GM19035 (cell line): ENCODE data around the gene GNB1.
"Not testable (repeated sequence)": the region's sequence is repeated elsewhere in the genome, so short reads cannot be mapped to it uniquely, and the experiment has no call there.

Experiments
- ATAC-seq: cut with Tn5 transposase; IDR thresholded peaks from one replicate; pipeline ENCODE4 v1.9.1; 2021; ENCODE audit not compliant: unreplicated experiment

GNB1 gene

DNA sequence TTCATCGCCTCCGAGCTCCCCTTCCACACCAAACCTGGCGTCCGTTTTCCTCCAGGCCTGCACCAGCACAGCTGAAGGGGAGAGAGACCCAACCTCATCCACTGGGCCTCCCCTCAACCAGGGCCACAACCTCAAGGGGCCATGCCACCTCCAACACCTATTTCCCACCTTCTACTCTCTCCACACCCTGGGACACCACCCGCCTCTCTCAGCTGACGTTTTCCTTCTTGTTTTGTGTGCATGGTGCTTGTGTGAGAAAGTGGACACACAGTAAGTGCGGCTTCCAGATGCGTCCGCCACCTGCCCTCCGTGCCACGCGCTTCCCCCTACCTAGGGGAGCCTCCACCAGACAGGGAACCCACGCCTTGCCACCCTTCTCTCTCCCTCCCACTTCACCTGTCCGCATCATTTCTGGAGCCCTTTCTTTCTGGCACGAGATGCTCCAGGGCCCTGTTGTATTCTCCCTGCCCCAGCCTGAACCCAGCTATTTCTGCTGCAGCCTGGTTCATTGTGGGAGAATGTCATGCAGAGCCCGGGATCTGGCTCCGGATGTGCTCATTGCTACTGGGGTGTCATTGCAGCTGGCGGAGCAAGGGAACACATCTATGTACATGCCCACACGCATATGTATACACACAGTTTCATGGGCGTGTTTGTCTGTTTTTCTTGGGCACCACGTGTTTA, 1.3 kb upstream of the GNB1 start:
- ATAC-seq = no peak

DNA sequence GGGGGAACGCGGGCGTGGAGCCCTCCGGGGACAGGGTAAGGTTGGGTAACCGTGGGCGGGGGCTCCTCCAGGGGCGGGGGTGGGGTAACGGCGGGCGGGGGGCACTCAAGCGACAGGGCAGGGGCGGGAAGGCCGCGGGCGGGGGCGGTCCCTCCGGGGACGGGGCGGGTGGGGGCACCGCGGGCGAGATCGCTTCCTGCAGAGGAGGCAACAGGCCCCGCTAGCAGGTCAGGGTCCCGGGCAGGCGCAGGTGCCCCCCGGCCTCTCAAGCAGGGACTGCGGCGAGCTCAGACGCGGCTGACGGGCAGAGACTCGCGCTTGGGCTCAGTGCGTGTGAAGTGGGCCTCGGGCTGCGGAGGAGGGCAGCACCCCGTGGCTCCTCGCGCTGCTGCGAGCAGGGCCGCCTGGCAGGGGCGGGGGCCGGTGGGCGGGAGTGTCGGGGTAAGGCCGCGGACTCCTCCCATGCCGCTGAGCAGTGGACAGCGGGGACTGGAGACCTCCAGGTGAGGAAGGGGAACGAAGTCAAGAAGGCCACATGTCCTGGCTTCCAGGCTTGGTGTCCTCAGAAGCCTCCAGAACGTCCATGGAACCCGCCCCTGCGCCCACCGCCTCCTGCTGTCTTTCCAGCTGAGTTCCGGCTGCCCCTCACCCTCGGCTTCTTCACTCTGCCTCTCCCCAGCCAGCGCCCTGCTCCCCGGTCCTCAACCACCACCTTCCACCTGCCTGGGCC, 627 bp upstream of the GNB1 start:
- ATAC-seq = peak; percentile 18

DNA sequence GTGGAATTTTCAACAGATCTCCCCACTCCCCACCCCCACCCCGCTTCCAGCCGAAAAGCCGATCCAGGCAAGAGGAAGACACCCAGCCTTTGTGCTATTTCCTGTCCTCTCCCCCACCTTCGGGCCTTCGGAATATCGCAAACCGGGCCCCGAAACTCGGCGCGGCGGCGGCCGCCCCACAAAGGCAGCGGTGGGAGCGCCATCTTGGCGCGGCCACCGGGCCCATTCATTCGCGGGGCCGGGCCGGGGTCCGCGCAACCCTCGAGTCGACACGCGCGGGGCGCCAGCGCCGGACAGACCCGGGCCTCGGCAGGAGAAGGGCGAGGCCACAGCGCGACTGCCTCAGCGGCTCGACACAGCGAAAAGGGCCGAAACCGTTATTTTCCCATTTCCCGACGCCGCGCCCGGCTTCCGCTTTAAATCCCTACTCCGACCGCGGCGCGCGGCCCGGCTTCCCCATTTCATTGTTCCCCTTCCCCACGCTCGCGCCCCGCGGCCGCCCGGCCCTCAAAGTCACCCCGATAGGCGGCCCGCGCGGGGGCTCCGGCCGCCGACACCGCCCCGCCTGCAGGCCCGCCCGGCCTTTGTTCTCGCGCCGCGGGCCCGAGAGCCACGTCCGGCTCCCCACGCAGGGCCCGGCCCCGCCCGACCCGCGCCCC, 911 bp downstream of the GNB1 start:
- ATAC-seq = peak; percentile 45

DNA sequence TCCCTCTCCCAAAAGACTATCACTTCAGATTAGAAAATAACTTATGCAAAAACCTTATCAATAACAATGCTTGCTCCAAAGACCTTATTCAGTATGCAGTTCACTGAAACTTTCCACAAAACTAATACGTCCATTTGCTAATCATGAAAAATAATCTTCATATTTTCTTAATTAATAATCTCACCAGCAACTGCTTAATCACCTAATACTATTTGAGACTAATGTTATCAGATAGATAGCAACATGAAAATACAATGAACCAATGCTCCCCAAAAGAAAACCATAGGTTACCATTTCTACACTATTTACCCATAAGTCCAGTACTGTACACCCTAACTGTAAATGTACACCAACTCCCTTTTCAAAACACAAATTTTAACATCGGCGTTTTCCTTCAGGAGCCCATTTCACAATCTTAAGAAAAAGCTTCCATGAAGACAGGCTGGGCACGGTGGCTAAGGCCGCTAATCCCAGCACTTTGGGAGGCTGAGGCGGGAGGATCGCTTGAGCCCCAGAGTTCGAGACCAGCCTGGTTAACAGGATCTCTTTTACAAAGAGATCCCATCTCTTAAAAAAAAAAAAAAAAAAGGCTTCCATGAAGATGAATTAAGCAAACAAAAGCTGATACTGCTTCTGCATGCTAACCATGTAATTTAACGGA, 1.7 kb downstream of the GNB1 start:
- no peak for ATAC-seq

DNA sequence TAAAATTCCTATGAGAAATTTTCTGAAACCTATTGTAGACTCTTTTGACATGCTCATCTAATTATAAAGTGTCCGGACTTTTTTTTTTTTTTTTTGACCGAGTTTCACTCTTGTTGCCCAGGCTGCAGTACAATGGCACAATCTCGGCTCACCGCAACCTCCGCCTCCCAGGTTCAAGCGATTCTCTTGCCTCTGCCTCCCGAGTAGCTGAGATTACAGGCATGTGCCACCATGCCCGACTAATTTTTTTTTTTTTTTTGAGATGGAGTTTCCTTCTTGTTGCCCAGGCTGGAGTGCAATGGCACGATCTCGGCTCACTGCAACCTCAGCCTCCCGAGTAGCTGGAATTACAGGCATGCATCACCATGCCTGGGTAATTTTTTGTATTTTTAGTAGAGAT, 7.0 kb downstream of the GNB1 start:
- ATAC-seq = not testable (repeated sequence)

DNA sequence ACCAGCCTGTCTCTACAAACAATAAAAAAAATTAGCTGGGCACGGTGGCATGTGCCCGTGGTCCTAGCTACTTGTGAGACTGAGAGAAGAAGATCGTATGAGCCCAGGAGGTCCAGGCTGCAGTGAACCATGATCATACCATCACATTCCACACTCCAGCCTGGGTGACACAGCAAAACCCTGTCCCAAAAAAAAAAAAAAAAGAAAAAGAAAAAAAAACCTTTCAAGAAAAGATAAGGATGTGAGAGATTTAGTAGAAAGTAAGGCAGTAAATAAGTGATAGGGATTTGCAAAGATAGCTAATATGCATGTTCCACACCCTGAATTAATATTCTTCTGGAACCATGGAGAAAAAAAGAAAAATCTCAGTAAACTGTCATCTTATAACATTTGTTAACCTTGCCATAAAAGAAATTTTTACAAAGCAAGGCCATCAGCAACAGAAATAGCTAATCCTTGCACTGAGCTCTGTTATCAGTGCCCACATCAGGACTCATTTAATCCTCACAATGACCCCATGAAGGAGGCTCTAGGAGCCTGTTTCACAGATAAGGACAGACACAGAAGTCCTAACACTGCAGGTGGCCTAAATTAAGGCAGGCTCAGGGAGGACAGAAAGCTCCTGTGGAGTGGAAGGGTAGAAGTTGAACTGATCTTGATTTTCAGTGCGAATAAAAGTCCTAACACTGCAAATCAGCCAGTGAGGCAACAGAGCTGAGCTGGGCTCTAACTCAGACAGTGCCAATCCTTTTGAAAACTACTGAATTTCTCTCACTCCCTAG, 7.6 kb downstream of the GNB1 start:
- no peak for ATAC-seq

DNA sequence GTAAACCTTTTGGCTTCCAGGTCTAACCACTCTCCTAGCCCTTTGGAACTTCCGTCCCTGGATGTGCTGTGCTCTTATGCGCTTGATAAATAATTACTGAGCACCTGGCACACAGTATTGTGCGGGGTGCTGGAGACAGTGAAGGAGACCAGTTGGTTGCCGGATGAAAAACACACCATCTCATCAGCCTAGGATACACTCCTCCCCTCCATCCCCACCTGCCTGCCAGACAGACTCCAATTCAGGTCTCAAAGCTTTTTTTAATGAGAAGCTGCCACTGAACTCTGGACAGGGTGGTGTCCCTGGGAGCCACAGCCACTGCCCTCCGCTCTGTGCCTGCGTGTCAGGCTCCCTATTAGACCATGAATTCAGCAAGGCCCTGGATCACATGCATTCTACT, 9.2 kb downstream of the GNB1 start:
- ATAC-seq = no peak

DNA sequence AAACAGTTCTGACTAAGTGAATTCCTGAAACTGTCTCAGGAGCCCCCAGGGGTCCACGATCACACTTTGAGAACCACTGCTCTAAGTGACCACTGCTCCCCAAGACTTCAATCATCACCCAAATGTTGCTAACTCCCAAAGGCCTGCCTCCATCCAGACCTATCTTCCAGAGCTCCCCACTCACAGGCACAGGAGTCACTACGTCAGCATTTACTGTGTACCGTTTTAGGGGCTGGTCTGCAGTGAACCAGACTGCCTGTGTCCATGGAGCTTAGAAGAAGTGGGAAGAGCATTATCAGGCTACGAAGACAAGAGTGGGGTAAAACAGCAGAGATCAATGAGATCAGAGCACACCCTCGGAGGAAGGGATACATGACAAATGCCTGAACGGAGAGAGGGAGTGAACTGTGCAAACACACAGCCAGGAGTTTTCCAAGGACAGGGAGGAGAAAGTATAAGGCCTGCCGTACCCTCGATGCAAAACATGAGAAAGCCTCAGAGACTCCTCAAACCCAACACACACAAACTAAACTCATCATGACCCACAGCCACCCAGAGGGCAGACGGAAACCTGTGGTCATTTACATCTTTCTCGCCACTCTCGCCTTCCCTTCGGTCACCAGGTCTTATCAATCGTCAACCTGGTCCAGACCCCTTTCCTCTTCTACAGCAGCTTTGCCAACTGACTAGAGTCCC, 10.1 kb downstream of the GNB1 start:
- ATAC-seq = no peak

DNA sequence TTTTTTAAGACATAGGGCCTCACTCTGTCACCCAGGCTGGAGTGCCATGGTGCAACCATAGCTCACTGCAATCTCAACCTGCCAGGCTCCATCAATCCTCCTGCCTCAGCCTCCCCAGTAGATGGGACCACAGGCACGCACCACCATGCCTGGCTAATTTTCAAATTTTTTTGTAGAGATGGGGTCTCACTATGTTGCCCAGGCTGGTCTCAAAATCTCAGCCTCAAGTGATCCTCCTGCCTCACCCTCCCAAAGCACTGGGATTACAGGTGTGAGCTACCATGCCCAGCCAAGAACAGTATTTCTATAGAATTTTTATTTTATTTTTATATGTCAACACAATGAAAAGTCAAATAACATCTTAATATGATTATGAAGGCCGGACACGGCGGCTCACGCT, 10.9 kb downstream of the GNB1 start:
- no peak for ATAC-seq

DNA sequence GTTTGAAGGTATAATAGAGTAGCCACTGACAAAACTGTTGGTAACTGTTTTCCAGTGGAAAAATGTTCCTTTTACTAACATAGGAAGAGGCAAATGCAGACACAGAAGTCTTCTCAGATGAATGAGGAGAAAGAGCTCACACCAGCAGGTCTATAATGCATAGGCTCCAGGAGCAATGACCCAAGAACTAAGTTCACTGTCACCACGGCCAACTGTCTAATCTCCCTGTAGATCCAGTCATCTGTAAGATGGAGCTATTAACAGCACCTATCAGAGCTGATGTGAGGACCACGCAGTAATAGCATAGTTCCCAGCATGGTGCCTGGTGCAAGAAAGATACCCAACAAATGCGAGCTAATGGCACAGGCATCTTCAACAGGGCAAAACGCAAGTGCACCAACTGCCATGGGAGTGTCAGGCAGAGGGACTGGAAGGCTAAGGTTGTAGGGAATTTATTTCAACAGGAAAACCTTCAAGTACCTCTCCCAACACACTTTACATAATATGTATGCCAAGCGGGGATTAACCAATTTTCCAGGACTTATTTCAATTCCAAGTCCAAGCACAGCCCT, 12.9 kb downstream of the GNB1 start:
- no peak for ATAC-seq

DNA sequence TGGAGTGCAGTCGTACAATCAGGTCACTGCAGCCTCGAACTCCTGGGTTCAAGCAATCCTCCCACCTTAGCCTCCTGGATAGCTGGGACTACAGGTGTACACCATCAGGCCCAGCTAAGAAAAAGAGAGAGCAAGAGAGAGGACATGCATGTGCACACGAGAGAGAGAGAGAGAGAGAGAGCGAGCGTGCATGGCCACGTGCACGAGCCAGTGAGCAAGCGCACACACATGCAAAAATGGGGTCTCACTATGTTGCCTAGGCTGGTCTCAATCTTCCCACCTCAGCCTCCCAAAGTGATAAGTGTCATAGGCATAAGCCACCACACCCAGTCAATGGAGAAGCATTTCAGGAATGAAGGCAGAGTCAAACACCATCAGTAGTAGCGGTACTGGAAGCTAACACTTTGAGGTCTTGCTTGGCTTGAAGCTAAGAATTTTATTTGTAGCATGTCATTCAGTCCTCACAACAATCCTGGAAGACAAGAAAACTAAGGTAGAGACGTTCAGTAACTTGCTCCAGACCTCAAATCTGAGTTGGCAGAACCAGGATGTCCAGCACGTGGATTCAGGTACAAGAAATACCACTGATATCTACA, 14.5 kb downstream of the GNB1 start:
- no peak for ATAC-seq

DNA sequence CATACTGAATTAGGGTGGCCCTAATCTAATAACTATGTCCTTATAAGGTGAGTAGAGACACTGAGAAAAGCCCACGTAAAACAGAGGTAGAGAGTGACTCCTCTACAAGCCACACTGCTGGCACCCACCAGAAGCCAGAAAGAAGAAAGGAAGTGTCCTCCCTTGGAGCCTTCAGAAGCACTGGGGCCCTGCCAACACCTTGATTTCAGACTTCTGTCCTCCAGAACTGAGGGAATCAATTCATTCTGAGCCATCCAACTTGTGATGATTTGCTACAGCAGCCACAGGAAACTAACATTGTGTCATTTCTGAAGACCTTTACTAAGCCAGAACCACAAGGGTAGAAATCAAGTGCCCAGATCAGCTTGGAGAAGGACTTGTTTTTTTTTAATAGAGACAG, 15.0 kb downstream of the GNB1 start:
- ATAC-seq = no peak

DNA sequence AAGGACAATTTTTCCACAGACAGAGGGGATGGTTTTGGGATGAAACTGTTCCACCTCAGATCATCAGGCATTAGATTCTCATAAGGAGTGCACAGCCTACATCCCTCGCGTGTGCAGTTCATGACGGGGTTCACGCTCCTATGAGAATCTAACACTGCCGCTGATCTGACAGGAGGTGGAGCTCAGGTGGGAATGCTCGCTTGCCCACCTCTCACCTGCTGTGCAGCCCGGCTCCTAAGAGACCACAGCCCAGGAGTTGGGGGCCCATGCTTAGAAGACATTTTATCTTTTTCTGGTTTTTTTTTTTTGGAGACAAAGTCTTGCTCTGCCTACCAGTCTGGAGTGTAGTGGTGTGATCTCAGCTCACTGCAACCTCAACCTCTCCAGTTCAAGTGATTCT, 16.0 kb downstream of the GNB1 start:
- no peak for ATAC-seq

DNA sequence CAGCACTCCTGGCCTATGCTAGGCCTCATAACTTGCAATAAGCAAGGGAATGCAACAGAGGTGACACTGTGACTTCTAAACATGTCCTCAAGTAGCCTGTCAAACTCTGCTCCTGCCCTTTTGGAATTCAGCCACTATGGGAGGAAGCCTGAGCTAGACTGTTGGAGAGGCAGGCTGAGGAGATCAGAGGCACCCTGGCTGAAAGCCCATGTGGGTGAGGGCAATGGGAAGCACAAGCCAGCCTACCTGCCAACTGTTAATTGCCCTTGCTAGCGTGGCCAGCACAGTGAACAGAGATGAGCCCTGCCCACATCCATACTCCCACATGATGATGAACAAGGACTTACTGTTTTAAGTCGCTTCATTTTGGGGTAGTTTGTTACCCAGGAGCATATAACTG, 17.7 kb downstream of the GNB1 start:
- ATAC-seq = no peak

DNA sequence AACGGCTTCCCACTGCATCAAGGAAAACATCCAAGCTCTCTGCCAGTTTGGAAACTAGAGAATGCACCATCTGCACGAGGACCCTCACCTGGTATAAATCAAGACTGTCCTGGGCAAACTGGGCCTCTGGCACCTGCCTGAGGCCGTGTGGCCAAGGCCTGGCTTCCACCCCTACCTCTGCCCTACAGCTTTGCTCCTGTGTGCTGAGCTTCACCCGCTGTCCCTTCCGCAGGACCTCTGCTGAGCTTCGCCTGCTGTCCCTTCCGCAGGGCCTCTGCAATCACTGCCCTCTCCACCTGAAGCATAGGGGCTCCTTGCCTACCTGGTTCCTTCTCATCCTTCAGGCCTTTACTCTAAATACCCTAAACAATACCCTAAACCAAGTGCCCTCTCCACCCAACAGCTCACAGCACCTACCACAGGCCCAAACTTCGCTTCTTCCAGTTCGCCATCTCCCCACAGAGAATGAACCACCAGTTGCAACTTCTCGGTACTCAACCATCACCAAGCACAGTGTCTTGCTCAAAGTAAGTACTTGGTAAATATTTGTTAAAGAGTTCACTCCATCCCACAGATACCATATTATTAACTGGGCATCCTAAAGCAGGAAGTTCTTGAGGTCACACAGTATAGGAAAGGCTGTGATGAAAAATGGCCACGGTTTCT, 18.4 kb downstream of the GNB1 start:
- no peak for ATAC-seq

DNA sequence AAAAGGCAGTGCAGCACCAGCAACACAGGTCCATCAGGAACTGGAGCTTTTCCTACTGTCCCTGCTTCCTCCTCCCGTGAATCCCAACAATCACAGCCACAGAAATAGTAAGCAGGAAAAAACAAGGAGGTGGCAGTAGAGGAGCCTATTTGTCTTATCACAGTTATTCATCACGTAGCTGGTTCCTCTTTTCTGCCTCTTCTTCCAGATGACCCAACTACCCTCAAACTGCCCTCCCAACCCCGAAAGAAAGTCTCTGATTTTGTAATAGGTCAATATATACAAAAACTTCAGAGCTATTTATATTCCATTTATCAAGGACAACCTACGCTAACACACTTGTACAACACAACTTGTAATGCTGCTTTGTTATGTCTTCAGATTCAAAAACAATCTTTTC, 21.4 kb downstream of the GNB1 start:
- ATAC-seq = no peak

DNA sequence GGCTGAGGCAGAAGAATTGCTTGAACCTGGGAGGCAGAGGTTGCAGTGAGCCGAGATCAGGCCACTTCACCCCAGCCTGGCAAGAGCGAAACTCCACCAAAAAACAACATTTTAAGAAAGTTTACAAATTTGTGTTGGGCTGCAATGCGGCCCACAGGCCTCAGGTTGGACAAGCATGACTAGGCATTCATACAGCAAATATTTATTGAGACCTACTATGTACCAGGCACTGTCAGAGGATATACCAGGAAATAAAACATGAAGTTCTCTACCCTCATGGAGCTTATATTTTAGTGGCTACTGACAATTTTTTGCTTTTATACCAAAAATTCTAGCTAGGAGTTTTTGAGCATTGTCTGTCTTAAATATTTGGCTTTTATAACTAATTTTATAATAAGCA, 23.7 kb downstream of the GNB1 start:
- no peak for ATAC-seq

DNA sequence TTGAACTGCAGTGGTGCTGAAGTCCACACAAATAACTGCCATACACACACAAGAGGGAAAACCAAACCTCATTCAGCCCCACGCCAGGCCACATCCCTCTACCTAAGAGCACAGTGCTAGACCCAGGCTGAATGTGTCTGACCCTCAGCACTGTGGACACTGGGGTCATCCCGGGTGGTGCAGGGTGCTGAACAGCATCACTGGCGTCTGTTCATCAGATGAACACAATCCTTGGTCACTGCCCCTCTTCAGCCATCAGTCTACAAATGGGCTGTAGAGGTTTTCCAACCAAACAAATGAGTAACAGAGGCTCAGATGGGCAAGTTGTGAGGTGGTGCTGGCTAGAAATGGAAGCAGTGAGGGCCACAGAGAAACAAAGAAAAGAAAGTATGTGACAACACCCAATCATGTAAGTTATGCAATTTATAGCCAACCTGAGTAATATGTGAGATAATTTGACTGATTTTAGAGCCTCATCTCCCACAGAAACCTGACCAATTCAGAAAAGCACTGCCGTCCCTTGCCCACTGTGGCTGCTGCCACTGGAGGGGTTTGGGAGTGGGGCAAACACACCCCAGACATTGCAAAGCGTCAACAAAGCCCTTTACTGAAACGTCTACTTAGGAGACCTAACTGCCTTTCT, 27.9 kb downstream of the GNB1 start:
- no peak for ATAC-seq
